WTC11 (cell line): Measurements from ENCODE around the gene ANKRD2. TPM values are rescaled to one million over a fixed set of nuclear protein-coding genes. Genes with fewer than 3 reads are reported as not detected.

Source experiments
- ATAC-seq: fragments of 200-7000 bp; cut with Tn5 transposase; 2 replicates; pipeline ENCODE4 v1.10.0; 2021; ENCODE audit warnings: mild to moderate bottlenecking, moderate library complexity
- CTCF ChIA-PET: fragments of 300-600 bp; sonication (Branson Sonifier 250); formaldehyde crosslinking; loops from one replicate; lab custom pipeline; 2021; ENCODE audit warnings: antibody characterized with exemption; lab: Charles Lee
- POLR2A ChIA-PET: fragments of 350-600 bp; sonication (Branson Sonifier 250); formaldehyde crosslinking; loops from one replicate; lab custom pipeline; 2021; ENCODE audit warnings: antibody characterized with exemption; lab: Charles Lee
- DNase-seq: peaks from one replicate; pipeline ENCODE4 v3.0.0; 2021; ENCODE audit warnings: low spot score
- H3K27ac Mint-ChIP-seq: 2 replicates; pipeline ENCODE4 v1.8.0; 2021; ENCODE audit warnings: mixed read lengths
- H3K27me3 Mint-ChIP-seq: 2 replicates; pipeline ENCODE4 v1.8.0; 2021; ENCODE audit warnings: low read depth, mild to moderate bottlenecking, moderate library complexity, mixed read lengths
- H3K36me3 Mint-ChIP-seq: 2 replicates; pipeline ENCODE4 v1.8.0; 2021; ENCODE audit warnings: mixed read lengths
- H3K4me1 Mint-ChIP-seq: 2 replicates; pipeline ENCODE4 v1.8.0; 2022; ENCODE audit warnings: mixed read lengths
- H3K4me3 Mint-ChIP-seq: 2 replicates; pipeline ENCODE4 v1.8.0; 2021; ENCODE audit warnings: mild to moderate bottlenecking, moderate library complexity, mixed read lengths
- H3K9me3 Mint-ChIP-seq: 2 replicates; pipeline ENCODE4 v1.8.0; 2021; ENCODE audit warnings: mixed read lengths
- CREB1 ChIP-seq: sonication (generic); formaldehyde crosslinking; IDR thresholded peaks from 2 replicates; pipeline ENCODE4 v1.8.0; 2023; ENCODE audit warnings: mild to moderate bottlenecking, missing genetic modification reagents
- E2F1 ChIP-seq: sonication (generic); formaldehyde crosslinking; IDR thresholded peaks from 2 replicates; pipeline ENCODE4 v1.8.0; 2022; ENCODE audit warnings: mild to moderate bottlenecking, missing genetic modification reagents
- GABPB1 ChIP-seq: sonication (generic); formaldehyde crosslinking; IDR thresholded peaks from 2 replicates; pipeline ENCODE4 v1.8.1; 2023; ENCODE audit warnings: mild to moderate bottlenecking, missing genetic modification reagents
- IRF1 ChIP-seq: sonication (generic); formaldehyde crosslinking; IDR thresholded peaks from 2 replicates; pipeline ENCODE4 v1.8.0; 2023; ENCODE audit warnings: missing genetic modification reagents
- SMAD4 ChIP-seq: sonication (generic); formaldehyde crosslinking; IDR thresholded peaks from 2 replicates; pipeline ENCODE4 v1.8.0; 2022; ENCODE audit warnings: mild to moderate bottlenecking, missing genetic modification reagents
- ZNF317 ChIP-seq: sonication (generic); formaldehyde crosslinking; IDR thresholded peaks from 2 replicates; pipeline ENCODE4 v1.8.1; 2023; ENCODE audit warnings: low read depth, mild to moderate bottlenecking, moderate library complexity, missing genetic modification reagents, borderline replicate concordance
- ZNF416 ChIP-seq: fragments of 250-450 bp; sonication (Bioruptor Pico); IDR thresholded peaks from 2 replicates; pipeline ENCODE4 v1.9.0; 2021; ENCODE audit warnings: mild to moderate bottlenecking, inconsistent platforms
- total RNA-seq: library from RNA; stranded (reverse); gene quantifications from 3 replicates; pipeline ENCODE4 v1.2.3, GENCODE V29; 2021
- TF ChIP-seq, protein P1 (sequence below): sonication (generic); formaldehyde crosslinking; IDR thresholded peaks from 2 replicates; pipeline ENCODE4 v1.8.1; 2023; ENCODE audit warnings: mild to moderate bottlenecking, missing genetic modification reagents, moderate library complexity
- TF ChIP-seq, protein P2 (sequence below): fragments of 250-450 bp; sonication (Bioruptor Pico); IDR thresholded peaks from 2 replicates; pipeline ENCODE4 v1.8.0; 2021; ENCODE audit warnings: mild to moderate bottlenecking
- TF ChIP-seq, protein P3 (sequence below): sonication (generic); formaldehyde crosslinking; conservative IDR thresholded peaks from 2 replicates; pipeline ENCODE4 v1.8.1; 2022; ENCODE audit warnings: mild to moderate bottlenecking, missing genetic modification reagents
- TF ChIP-seq, protein P4 (sequence below): fragments of 250-450 bp; sonication (Bioruptor Pico); IDR thresholded peaks from 2 replicates; pipeline ENCODE4 v1.9.0; 2021; ENCODE audit warnings: moderate library complexity, mild to moderate bottlenecking, inconsistent platforms, borderline replicate concordance

The ANKRD2 gene
- total RNA-seq, 1 experiment from 2014 or later = not detected

- TF ChIP-seq, protein P1, sequence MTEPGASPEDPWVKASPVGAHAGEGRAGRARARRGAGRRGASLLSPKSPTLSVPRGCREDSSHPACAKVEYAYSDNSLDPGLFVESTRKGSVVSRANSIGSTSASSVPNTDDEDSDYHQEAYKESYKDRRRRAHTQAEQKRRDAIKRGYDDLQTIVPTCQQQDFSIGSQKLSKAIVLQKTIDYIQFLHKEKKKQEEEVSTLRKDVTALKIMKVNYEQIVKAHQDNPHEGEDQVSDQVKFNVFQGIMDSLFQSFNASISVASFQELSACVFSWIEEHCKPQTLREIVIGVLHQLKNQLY (CRISPR knock-in tag) = no peak
- TF ChIP-seq CREB1 (no peak), E2F1 (CRISPR knock-in tag) (no peak), IRF1 (no peak)
These were observed 20.8 kb downstream of the ANKRD2 start (continued) for GRCh38 chr10:97593421-97593820.

- no peak for ATAC-seq
- DNase-seq = no peak
- Mint-ChIP-seq H3K4me3 (no peak overlapping the region), H3K27me3 (no peaks in the 10 kb centered on the region), H3K9me3 (no peaks in the 10 kb centered on the region), H3K36me3 (no peaks in the 10 kb centered on the region)
- ChIA-PET CTCF (interaction anchor here (0.8 to 1.3 kb wide), 4 partner anchors 16 to 132 kb away, joined by 3 to 5 read pairs (median 4); no protein-coding TSS in a partner anchor), POLR2A (interaction anchor here (0.7 kb wide), 1 partner anchor 13 kb away, joined by 3 read pairs; the partner anchor contains the start of gene HOGA1)
- TF ChIP-seq ZNF416 (CRISPR knock-in tag) (no peak), SMAD4 (CRISPR knock-in tag) (no peak)
- TF ChIP-seq, protein P2, sequence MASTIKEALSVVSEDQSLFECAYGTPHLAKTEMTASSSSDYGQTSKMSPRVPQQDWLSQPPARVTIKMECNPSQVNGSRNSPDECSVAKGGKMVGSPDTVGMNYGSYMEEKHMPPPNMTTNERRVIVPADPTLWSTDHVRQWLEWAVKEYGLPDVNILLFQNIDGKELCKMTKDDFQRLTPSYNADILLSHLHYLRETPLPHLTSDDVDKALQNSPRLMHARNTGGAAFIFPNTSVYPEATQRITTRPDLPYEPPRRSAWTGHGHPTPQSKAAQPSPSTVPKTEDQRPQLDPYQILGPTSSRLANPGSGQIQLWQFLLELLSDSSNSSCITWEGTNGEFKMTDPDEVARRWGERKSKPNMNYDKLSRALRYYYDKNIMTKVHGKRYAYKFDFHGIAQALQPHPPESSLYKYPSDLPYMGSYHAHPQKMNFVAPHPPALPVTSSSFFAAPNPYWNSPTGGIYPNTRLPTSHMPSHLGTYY = no peak
- TF ChIP-seq, all 79 proteins: peak for 0
- no peaks in the 10 kb centered on the region; the same call in 1 of the 2 replicates for H3K4me1 Mint-ChIP-seq
- 0 out of 2 replicates have a peak overlapping the region, but pooled peaks have one; percentile 69 for H3K27ac Mint-ChIP-seq
These were observed 23.8 kb downstream of the ANKRD2 start for GRCh38 chr10:97596101-97597082.

DNA sequence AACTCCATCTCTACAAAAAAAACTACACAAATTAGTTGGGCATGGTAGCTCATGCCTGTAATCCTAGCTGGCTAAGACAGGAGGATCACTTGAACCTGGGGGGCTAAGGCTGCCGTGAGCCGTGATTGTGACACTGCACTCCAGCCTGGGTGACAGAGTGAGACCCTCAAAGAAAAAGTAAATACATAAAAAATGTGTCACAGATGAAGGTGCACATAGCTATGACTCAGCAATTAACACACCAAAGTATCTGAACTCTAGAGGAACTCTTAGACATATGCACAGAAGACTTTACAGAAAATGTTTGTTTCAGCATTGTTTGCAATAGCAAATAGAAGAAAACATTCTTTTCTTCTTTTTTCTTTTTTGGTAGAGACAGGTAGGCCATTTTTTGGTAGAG, 25.2 kb downstream of the ANKRD2 start:
- CTCF ChIA-PET = interaction anchor here (0.9 to 1.5 kb wide), 2 partner anchors 15 to 25 kb away, joined by 3 to 5 read pairs; partner anchors contain the start of gene ANKRD2
- Mint-ChIP-seq H3K36me3 (no peaks in the 10 kb centered on the region), H3K9me3 (no peaks in the 10 kb centered on the region), H3K4me3 (no peak overlapping the region), H3K4me1 (peaks cover 4% of the 10 kb centered on the region), H3K27me3 (no peaks in the 10 kb centered on the region)
- ATAC-seq (no peak), DNase-seq (no peak)
- POLR2A ChIA-PET = no interaction called here
- no peak for TF ChIP-seq GABPB1 (CRISPR knock-in tag)
- TF ChIP-seq ZNF317 = no peak
- TF ChIP-seq, protein P3, sequence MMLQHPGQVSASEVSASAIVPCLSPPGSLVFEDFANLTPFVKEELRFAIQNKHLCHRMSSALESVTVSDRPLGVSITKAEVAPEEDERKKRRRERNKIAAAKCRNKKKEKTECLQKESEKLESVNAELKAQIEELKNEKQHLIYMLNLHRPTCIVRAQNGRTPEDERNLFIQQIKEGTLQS (CRISPR knock-in tag) = no peak
- TF ChIP-seq, protein P4, sequence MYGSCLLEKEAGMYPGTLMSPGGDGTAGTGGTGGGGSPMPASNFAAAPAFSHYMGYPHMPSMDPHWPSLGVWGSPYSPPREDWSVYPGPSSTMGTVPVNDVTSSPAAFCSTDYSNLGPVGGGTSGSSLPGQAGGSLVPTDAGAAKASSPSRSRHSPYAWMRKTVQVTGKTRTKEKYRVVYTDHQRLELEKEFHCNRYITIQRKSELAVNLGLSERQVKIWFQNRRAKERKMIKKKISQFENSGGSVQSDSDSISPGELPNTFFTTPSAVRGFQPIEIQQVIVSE (CRISPR knock-in tag) = no peak
- TF ChIP-seq, all 79 proteins: peak for 0
- no peak overlapping the region for H3K27ac Mint-ChIP-seq
